Measurements from ENCODE around the gene NAIF1. TPM values are rescaled to one million over a fixed set of nuclear protein-coding genes. Genes with fewer than 3 reads are reported as not detected.

NAIF1 gene
- total RNA-seq, 1 experiment from 2014 or later = 11.0 TPM

DNA sequence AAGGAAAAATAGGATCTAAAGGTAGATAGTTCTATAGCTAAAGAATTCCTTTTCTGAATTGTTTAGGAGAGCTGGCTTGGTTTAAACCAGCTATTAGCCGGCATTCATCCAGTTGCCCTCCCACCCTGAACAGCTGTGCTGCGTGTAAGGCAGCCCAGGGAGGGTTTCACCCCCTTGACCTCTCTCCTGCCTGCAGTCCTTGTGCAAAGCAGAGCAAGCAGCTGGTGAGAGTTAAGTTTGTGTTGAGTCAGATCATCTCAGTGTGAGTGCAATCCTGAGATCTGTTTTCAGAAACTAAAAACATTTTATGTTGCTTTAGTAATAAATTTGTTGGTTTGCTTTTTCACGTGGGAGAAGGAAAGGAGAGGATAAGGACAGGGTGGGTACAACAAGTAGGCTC, 13.9 kb upstream of the NAIF1 start:
- Histone ChIP-seq H3K27me3 (ENCODE audit: insufficient read depth, low read length) (no peaks in the 10 kb centered on the region), H4K20me1 (ENCODE audit: insufficient read depth) (no peaks in the 10 kb centered on the region), H3K9me3 (ENCODE audit: control insufficient read depth in 1 of 2, insufficient read depth in 1 of 2, low read depth in 1 of 2, low read length in 2 of 2) (no peaks in the 10 kb centered on the region), H3K4me2 (ENCODE audit: low read length) (peak overlapping the region; percentile 22), H3K4me1 (ENCODE audit: control insufficient read depth in 1 of 2, insufficient read depth in 2 of 2, low read length in 2 of 2) (peaks cover 63 to 73% of the 10 kb centered on the region in 2 experiments), H3K4me3 (replicated peaks in 1 of 2; ENCODE audit: low read depth in 1 of 2, low read length in 2 of 2) (no peak overlapping the region), H3K9ac (ENCODE audit: low read length) (peak overlapping the region; percentile 31), H3K9me2 (ENCODE audit: insufficient read depth) (no peaks in the 10 kb centered on the region), H2AFZ (ENCODE audit: low read depth, low read length, poor library complexity, severe bottlenecking) (no peak overlapping the region), H3K36me3 (ENCODE audit: control insufficient read depth in 1 of 2, insufficient read depth in 2 of 2, low read length in 2 of 2) (peaks cover 0 to 4% of the 10 kb centered on the region in 2 experiments; a peak in 1 of 4 replicates), H3K79me2 (ENCODE audit: insufficient read depth, low read length) (peaks cover 69% of the 10 kb centered on the region), H3K27ac (ENCODE audit: low read depth, low read length) (0 out of 2 replicates have a peak overlapping the region, but pooled peaks have one; percentile 6)
- RAD21 ChIA-PET (ENCODE audit: low non-redundant PET in 1 of 2, low total read pairs in 2 of 2, uncharacterized antibody in 2 of 2, unreplicated experiment in 2 of 2) = no interaction called here
- no TSS peak for BruUV-seq (replicated peaks)
- DNase-seq (ENCODE audit: low read depth, low spot score) (no peak), ATAC-seq (no peak)
- CTCF ChIA-PET = interaction anchor here (1.5 to 2.3 kb wide), 2 partner anchors 12 to 138 kb away, joined by 3 to 9 read pairs; no protein-coding TSS in a partner anchor
- intact Hi-C loops (cut with micrococcal nuclease) = loop anchor here (5.0 kb wide), 1 partner anchor 44 kb away; no protein-coding TSS in a partner anchor
- POLR2A ChIA-PET = interaction anchor here (0.9 to 2.1 kb wide), 2 partner anchors 12 to 125 kb away, joined by 3 to 5 read pairs; no protein-coding TSS in a partner anchor
- TF ChIP-seq CBX3 (IDR thresholded peaks at IDR 0.05; ENCODE audit: low read depth) (no peak), TCF7L2 (IDR thresholded peaks at IDR 0.05; ENCODE audit: borderline replicate concordance, extremely low read depth, insufficient read depth, insufficient read length) (no peak), ELF1 (IDR thresholded peaks at IDR 0.05; ENCODE audit: borderline replicate concordance, low read depth) (no peak), CEBPB (IDR thresholded peaks at IDR 0.05; ENCODE audit: low read depth) (no peak), SIN3A (IDR thresholded peaks at IDR 0.05; ENCODE audit: low read depth) (no peak), YY1 (IDR thresholded peaks at IDR 0.05; ENCODE audit: extremely low read depth, insufficient replicate concordance, low read depth, low read length) (no peak), SP1 (IDR thresholded peaks at IDR 0.05; ENCODE audit: low read depth) (no peak)
- TF ChIP-seq, protein P1, sequence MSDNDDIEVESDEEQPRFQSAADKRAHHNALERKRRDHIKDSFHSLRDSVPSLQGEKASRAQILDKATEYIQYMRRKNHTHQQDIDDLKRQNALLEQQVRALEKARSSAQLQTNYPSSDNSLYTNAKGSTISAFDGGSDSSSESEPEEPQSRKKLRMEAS (IDR thresholded peaks at IDR 0.05) = no peak

DNA sequence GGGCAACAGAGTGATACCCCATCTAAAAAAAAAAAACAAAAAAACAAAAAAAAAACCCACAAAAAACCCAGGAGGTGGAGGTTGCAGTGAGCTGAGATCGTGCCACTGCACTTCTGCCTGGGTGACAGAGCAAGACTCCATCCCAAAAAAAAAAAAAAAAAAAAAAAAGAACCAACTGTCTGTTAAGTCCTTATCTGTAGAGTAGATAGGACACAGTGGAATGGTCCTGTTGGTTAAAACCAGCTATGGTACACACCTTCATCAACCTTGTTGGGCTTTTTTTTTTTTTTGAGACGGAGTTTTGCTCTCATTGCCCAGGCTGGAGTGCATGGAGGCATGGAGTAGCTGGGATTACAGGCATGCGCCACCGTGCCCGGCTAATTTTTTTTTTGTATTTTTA, 13.1 kb upstream of the NAIF1 start:
- no peaks in the 10 kb centered on the region for H3K9me3 ChIP-seq (ENCODE audit: control insufficient read depth in 1 of 2, insufficient read depth in 1 of 2, low read depth in 1 of 2, low read length in 2 of 2)
- POLR2A ChIA-PET = interaction anchor here (2.6 kb wide), 1 partner anchor 13 kb away, joined by 23 read pairs; the partner anchor contains the start of genes NAIF1 and SLC25A25

More for the DNA sequence above, 13.1 kb upstream of the NAIF1 start:
- ATAC-seq (no peak), DNase-seq (ENCODE audit: low read depth, low spot score) (no peak)
- Histone ChIP-seq H2AFZ (ENCODE audit: low read depth, low read length, poor library complexity, severe bottlenecking) (no peak overlapping the region), H3K4me2 (ENCODE audit: low read length) (no peak overlapping the region), H3K79me2 (ENCODE audit: insufficient read depth, low read length) (peaks cover 68% of the 10 kb centered on the region), H4K20me1 (ENCODE audit: insufficient read depth) (no peaks in the 10 kb centered on the region), H3K36me3 (ENCODE audit: control insufficient read depth in 1 of 2, insufficient read depth in 2 of 2, low read length in 2 of 2) (peaks cover 0 to 4% of the 10 kb centered on the region in 2 experiments; a peak in 1 of 4 replicates), H3K9ac (ENCODE audit: low read length) (0 out of 2 replicates have a peak overlapping the region, but pooled peaks have one; percentile 31), H3K4me3 (replicated peaks in 1 of 2; ENCODE audit: low read depth in 1 of 2, low read length in 2 of 2) (no peak overlapping the region), H3K27me3 (ENCODE audit: insufficient read depth, low read length) (no peaks in the 10 kb centered on the region), H3K9me2 (ENCODE audit: insufficient read depth) (no peaks in the 10 kb centered on the region), H3K27ac (ENCODE audit: low read depth, low read length) (peak overlapping the region; percentile 83), H3K4me1 (ENCODE audit: control insufficient read depth in 1 of 2, insufficient read depth in 2 of 2, low read length in 2 of 2) (peaks cover 63 to 73% of the 10 kb centered on the region in 2 experiments)
- ChIA-PET CTCF (no interaction called here), RAD21 (ENCODE audit: low non-redundant PET in 1 of 2, low total read pairs in 2 of 2, uncharacterized antibody in 2 of 2, unreplicated experiment in 2 of 2) (no interaction called here)
- no TSS peak for BruUV-seq (replicated peaks)
- intact Hi-C loops (cut with micrococcal nuclease) = loop anchor here (5.0 kb wide), 1 partner anchor 43 kb away; no protein-coding TSS in a partner anchor
- TF ChIP-seq, protein P1 (IDR thresholded peaks at IDR 0.05) = no peak
- TF ChIP-seq FOSL1 (IDR thresholded peaks at IDR 0.05; ENCODE audit: low read depth) (no peak), YY1 (IDR thresholded peaks at IDR 0.05; ENCODE audit: extremely low read depth, insufficient replicate concordance, low read depth, low read length) (no peak), CEBPB (IDR thresholded peaks at IDR 0.05; ENCODE audit: low read depth) (no peak), EZH2 (IDR thresholded peaks at IDR 0.05) (no peak), EGR1 (IDR thresholded peaks at IDR 0.05; ENCODE audit: low read depth) (no peak), ZNF274 (IDR thresholded peaks at IDR 0.05; ENCODE audit: low read depth, low read length) (no peak), RAD21 (IDR thresholded peaks at IDR 0.05; ENCODE audit: low read depth) (no peak)
- TF ChIP-seq, protein P2, sequence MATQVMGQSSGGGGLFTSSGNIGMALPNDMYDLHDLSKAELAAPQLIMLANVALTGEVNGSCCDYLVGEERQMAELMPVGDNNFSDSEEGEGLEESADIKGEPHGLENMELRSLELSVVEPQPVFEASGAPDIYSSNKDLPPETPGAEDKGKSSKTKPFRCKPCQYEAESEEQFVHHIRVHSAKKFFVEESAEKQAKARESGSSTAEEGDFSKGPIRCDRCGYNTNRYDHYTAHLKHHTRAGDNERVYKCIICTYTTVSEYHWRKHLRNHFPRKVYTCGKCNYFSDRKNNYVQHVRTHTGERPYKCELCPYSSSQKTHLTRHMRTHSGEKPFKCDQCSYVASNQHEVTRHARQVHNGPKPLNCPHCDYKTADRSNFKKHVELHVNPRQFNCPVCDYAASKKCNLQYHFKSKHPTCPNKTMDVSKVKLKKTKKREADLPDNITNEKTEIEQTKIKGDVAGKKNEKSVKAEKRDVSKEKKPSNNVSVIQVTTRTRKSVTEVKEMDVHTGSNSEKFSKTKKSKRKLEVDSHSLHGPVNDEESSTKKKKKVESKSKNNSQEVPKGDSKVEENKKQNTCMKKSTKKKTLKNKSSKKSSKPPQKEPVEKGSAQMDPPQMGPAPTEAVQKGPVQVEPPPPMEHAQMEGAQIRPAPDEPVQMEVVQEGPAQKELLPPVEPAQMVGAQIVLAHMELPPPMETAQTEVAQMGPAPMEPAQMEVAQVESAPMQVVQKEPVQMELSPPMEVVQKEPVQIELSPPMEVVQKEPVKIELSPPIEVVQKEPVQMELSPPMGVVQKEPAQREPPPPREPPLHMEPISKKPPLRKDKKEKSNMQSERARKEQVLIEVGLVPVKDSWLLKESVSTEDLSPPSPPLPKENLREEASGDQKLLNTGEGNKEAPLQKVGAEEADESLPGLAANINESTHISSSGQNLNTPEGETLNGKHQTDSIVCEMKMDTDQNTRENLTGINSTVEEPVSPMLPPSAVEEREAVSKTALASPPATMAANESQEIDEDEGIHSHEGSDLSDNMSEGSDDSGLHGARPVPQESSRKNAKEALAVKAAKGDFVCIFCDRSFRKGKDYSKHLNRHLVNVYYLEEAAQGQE (IDR thresholded peaks at IDR 0.05; ENCODE audit: low read depth) = no peak

Measured in HCT116 (cell line).